Measurements from ENCODE around the gene PTPN2.
"Not testable (repeated sequence)": the region's sequence is repeated elsewhere in the genome, so short reads cannot be mapped to it uniquely, and the experiment has no call there.

Gene PTPN2

DNA sequence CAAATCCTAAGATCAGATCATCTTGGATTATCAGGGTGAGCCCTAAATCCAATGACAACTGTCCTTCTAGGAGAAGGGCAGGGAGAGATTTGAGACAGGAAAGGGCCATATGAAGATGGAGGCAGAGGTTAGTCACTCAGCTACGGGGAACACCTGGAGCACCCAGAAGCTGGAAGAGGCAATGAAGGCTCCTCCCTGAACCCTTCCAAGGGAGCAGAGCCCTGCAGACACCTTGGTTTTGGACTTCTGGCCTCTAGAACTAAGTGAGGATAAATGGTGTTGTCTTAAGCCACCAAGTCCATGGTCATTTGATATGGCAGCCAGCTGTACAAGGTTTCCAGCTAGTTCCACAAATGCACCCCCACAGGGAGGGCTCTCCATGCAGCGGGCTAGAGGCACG, 6.9 kb upstream of the PTPN2 start:
- DNase-seq = no peak

DNA sequence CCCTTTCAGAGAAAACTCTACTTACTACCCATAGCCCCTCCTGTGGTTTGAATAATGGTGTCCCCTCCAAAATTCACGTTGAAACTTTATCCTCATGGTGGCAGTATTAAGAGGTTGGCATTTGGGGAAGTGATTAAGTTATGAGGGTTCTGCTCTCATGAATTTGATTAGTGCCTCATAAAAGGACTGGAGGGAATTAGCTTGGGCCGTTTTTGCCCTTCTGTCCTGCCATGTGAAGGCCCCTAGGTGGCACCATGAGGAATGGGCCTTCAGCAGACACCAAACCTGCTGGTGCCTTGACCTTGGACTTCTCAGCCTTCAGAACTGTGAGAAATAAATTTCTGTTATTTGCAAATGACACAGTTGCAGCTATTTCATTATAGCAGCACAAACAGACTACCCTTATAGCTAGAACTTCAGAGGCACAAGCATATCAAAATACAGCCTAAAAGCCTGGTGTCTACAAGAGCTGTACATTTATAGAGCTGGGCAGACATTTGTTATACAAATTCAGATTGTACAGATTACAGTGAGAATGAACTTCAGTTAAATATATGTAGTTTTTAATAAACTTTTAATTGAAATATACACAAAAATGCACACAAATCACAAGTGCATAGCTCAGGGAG, 2.6 kb upstream of the PTPN2 start:
- DNase-seq = no peak

DNA sequence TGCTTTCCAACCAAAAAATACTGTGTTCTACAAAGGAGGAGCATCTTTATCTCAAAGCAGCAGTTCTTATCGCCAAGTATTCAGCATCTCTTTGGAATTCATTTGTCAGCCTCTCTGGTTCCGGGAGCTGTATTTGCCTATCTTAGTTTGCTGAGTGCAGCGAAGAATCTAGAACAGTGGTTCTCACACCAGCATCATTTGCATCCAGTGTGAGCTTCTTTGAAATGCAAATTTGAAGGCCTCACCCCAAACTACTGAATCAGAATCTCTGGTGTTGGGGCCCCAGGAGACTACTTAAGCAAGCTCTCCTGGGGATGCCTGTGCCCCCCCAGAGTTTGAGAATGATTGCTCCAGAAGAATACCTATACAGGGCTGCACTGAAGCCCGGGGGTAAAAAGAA, 1.5 kb upstream of the PTPN2 start:
- DNase-seq = no peak

DNA sequence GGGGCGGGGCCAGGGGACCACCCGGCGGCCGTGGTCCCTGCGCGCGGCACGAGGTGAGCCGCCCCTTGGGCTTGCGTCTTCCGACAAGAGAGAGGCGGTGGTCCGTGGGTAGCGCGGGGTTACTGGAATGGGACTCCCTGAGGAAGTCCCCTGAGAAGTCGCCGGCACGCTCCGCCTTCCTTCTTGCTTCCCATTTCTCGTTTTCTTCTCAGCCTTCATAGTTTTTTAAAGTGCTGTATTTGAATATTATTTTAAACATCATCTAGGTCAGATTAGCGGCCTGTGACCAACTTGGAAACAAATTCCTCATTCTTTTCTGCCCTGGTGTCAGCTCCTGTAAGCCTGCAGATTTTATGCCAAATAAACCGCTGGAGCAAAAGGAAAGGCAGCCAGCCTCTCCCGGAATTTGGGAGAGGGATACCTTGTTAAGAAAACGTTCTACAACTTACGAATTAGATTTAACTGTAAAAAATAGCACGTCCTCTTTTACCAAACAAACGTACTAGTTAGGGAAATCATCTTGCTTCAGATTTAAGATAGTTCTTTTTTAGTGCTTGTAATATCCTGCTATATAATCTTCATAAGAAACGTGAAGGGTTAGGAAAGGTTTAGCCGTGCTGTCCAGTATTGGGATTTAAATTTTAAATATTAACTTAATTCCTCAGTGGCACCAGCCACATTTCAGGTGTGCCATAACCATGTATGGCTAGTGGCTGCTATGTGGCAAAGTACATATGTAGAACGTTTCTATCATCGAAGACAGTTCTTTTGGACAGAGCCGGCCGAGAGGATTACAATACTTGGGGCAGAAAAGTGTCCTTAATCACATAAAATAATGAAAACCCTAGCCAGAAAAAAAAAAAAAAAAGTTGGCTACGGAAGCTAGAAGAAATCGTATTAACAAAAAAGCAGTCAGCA, 628 bp upstream of the PTPN2 start:
- no peak for DNase-seq

DNA sequence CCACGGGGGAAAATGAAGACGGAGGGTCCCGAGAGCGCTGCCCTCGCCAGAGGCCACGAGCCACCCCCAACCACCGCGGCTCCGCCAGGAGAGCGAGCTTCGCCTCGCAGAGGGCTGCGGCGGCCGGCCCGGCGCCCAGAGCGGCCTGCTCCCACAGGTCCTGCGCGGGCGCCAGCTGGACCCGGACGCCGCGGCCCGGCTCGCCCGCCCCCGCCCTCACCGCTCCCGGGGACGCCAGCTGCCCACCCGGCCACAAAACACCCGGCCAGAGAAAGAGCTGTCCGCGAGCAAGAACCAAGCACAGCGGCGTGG, 709 bp downstream of the PTPN2 start:
- DNase-seq = peak; percentile 58

DNA sequence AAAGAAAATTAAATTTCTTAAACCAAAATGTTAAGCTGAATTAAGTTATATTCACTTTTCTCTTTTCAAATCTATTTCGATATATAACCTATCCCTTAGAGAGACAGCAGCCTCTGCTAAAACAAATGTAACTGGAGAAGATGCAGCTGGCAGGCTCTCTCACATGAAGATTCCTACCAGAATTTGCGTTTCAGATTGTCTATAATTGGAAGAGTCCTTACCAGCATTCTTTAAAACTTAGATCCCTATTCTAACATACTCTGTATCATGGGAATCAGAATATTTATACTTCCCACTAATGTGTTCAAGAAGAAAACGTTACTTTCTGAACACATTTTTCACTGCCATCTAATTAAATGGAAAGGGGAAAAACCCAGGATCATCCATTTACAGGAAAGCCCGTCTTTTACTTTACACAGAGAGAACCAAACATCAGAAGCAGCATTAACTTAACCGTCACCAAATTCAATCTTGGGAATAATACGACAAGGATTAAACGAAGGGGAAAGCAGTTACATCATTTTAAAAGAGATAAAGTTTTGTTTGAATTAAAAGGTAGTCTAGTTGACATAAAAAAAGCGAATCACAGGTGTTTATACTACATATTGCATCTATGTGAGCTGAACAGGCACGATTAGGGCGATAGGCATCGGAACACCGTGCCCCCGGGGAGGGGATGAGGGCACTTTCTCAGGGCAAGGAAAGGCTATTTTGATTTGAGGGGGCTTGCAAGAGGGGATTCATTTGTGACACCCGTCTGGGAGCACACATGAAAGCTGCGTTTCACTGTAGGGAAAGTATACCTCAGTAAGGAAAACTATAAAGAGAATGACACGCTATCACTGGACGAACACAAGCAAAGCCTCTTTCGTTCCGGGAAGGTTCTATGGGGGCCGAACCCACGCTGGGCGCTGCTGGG, 1.3 kb downstream of the PTPN2 start:
- DNase-seq = no peak

DNA sequence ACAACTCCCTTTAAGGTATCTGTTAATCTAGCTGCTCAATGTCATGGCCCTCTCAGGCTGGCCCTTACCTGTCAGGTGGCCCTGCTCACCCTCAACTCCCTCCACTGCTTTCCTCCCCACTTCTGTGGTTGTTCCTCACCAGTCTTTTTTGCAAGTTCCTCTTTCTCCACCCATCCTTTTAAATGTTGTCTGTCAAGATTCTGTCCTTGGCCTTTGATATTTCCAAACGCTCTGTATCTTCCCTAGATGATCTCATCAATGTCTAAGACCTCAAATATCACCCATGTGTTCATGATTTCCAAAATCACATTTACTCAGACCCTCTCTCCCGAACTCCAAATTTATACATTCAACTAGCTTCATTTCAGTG, 3.5 kb downstream of the PTPN2 start:
- no peak for DNase-seq

DNA sequence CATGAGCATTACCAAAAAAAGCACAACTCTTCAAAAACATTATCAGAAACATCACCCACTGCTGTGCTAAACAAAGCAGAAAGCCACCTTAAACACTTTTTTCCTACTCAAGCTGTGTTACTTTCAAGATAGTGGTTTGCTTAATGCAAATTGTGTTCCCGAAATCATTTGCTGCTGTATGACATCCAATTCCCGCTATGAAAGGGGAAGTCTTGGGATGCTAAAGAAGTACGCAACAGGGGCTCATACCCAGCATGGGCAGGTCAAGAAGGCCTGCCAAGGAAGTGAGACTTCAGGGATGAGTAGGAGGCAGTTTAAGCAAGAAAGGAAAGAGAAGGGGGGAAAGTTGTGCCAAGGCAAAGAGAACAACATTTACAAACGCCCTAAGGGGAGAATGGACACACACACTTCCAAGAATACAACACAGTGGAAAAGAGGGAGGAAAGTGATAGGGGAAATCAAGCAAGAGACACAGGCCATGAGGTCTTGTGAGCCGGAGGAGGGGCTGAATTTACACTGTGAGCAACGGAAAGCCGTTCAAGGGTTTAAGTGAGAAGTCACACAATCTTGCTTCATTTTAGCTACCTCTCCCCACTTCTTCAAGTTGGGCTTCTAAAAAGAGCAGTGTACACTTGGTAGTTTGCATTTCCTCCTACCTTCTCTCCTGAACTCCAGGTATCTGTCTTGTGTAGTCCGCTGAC, 4.0 kb downstream of the PTPN2 start:
- no peak for DNase-seq

DNA sequence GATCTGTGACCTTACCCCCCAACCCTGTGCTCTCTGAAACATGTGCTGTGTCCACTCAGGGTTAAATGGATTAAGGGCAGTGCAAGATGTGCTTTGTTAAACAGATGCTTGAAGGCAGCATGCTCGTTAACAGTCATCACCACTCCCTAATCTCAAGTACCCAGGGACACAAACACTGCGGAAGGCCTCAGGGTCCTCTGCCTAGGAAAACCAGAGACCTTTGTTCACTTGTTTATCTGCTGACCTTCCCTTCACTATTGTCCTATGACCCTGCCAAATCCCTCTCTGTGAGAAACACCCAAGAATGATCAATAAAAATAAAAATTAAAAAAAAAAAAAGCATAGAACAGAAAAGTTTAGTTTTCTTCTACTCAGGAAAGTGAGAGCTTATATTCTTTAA, 9.0 kb downstream of the PTPN2 start:
- not testable (repeated sequence) for DNase-seq

DNA sequence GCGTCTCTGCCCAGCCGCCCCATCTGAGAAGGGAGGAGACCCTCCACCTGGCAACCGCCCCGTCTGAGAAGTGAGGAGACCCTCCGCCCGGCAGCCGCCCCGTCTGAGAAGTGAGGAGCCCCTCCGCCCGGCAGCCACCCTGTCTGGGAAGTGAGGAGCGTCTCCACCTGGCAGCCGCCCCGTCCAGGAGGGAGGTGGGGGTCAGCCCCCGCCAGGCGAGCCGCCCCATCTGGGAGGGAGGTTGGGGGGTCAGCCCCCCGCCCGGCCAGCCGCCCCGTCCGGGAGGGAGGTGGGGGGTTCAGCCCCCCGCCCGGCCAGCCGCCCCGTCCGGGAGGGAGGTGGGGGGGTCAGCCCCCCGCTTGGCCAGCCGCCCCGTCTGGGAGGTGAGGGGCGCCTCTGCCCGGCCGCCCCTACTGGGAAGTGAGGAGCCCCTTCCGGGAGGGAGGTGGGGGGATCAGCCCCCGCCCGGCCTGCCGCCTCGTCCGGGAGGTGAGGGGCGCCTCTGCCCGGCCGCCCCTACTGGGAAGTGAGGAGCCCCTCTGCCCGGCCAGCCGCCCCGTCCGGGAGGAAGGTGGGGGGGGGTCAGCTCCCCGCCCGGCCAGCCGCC, 10.0 kb downstream of the PTPN2 start:
- DNase-seq = not testable (repeated sequence)

DNA sequence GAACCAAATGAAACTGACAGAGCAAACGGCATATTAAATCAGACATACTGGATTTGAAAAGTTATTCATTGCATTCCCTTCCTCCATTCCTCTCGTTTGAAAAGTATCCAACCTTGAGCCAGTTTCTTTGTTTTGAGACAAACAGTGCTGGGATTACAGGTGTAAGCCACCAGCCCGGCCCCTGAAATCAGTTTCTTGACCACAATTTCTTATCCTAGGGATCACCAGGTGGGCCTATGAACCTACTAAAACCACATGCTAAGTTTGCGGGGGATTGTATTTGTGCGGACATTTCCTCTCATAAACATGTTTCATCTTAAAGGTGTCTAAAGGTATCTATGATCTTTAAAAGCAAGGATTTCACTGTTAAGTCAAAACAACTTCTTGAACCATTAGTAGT, 11.6 kb downstream of the PTPN2 start:
- no peak for DNase-seq

DNA sequence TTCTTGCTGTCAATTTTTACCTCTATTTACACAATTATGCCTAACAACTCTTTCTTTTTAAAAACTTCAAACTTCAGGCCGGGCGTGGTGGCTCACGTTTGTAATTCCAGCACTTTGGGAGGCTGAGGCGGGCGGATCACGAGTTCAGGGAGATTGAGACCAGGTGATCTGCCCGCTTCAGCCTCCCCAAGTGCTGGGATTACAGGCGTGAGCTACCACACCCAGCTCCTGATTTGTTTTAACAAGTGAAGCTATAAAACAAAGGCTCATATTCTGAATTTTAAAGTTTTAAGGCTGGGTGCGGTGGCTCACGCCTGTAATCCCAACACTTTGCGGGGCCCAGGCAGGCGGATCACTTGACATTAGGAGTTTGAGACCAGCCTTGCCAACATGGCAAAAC, 15.5 kb downstream of the PTPN2 start:
- DNase-seq = no peak

DNA sequence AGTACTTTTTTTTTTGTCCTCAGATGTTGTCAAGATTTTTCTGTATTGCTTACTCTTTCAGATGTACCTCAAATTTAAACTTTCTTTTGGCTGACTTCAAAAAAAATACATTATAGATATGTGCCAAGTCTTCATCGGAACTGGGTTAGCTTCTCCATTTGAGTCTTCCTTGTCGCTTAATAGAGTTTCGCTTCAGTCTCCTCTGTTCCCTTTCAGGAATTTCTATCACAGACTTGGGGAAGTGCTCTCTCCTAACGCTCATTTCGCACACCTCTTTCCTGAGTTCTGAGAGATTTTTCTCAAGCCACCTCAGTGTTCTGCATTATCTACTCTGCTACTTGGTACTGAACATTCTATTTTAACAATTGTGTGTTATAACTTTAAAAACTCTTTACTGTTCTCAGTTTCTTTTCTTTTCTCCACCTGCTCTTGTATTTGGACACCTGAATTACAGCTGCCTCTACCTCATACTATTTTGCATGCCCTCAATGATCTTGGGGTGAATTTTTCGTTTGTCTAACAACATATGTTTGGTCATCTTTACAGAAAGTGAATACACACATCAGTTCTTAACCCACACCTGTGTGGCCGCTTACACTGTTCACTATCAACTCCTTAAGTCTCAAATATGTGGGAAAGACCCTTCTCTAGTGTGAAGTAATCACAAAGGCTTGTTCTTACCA, 16.5 kb downstream of the PTPN2 start:
- DNase-seq = no peak

DNA sequence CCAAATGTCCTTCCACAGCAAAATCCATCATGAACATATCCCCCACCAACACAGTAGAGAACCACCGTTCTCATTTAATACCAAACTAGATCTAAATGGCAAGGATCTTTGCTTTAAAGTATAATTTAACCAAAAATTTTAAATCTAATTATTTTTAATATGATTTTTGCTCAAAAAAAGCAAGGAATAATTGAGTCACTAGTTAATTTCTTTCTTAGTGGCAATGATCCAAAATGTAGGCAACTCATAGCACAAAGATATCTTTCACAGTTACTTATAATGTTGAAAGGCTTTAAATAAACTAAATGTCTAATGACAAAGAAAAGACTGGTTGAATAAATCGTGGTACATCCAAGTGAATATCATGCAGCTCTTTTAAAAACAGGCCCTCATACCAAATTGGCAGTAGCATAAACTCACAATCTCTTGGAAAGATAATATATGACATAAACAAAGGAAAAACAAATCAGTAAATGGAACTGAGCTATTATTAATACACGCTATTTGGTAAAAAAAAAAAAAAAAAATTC, 20.3 kb downstream of the PTPN2 start:
- no peak for DNase-seq

DNA sequence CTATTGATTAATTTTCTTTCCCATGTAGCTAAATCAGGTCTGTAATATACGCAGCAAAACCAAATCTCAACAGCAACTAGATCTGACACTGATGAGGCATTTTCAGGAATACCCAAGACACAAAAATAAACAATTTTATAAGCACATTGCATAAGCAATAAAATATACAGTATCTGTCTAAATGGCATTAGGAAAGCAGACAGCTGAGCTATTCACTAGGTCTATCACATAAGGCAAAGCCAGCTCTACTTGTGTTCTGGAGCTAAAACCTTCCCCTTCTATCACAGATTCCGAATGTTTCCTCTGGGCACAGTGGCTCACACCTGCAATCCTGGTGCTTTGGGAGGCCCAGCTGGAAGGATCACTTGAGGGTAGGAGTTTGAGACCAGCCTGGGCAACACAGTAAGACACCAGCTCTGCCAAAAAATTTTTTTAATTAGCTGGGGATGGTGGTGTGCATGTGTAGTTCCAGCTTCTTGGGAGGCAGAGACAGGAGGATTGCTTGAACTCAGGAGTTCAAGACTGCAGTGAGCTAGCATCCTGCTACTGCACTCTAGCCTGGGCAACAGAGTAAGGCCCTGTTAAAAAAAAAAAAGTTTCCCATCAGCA, 21.1 kb downstream of the PTPN2 start:
- no peak for DNase-seq

DNA sequence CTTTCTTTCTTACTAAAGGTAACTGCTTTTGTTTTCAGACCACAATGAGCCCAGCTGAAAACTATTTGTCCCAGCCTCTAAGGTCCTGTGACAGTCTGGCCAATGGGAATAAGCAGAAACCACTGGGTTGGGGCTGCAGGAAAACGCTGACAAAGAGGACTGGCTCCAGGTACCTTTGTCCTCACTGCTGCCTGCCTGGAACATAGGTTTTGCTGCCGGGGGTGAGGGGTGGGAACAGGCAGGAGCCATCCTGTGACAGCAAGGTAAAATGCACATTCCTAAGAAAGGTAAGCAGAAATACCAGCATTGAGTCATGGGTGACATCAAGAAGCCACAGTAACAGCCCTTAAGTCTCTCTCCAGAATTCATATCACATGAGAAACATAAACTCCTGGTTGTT, 21.6 kb downstream of the PTPN2 start:
- no peak for DNase-seq

DNA sequence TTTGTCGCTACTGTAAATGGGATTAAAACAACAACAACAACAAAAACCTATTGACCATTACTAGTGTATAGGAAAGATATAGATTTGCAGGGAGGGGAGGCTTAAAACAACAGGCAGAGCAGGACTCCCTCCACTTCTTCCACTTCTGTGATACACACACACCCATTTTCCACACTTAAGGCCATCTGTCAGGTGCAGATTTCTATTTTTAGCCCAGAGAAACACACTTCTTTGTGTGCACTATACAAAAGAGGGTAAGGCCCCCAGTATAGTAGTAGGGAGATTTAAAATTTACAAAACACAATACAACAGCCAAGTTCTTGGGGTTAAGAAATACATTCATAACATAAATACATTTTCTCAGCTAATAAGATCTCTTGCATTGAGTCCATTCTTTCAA, 22.4 kb downstream of the PTPN2 start:
- no peak for DNase-seq

DNA sequence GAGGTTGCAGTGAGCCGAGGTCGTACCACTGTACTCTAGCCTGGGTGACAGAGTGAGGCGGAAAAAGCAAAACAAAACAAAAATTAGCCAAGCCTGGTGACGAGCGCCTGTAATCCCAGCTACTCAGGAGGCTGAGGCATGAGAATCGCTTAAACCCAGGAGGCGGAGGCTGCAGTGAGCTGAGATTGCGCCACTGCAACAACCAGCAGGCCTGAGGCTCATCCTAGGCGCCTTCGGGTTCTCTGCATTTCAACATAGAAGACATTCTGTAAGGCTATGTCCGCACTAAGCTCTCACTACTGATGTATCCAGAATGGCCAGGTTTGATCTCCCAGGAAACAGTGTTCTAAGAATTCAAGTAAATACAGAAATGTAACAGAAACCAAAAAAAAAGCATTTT, 23.5 kb downstream of the PTPN2 start:
- DNase-seq = no peak

DNA sequence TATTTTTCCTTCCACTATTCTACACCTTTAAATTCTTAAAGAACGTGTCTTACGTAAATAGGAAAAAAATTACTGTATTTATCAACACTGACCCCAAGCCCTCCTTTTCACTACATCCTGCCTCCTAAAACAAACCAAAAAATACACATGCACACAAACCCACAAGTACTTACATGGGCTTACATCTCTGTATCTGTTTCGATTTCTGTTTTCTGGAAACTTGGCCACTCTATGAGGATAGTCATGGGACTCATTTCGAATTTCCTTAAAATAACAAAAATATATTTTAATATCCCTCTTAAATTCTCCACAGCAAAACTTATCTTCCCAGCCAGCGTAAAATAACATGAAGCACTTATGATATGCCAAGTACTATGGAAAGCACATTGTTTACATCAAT, 25.0 kb downstream of the PTPN2 start:
- no peak for DNase-seq

DNA sequence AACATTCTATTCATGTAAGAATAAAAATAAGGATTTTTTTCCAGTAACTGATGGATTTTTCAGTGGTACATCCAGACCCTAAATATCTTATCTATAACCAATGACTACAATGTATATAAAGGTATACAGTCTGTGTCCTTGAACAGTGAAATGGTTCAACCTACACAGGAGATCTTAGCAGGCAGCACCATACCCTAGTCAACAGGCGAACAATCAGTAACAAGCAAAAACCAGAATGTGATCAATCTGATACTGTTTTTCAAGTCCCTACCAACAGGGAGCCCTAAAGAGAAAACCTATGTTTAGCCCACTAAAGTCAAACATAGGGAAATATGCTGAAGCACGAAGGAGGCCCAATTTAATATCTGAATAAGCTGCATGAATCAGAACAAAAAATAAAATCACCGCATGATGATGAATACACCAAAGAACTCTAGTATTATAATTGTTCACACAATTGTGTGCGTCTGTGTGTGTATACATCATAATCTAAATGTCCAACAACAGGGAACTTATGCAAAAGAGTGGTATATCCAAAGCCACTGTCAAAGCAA, 26.0 kb downstream of the PTPN2 start:
- no peak for DNase-seq
